Anterior cingulate cortex (tissue), 58 donors: Measurements from ENCODE around the gene MET.

Source experiments
- DNase-seq, 58 donors: peaks; one replicate each; lab custom pipeline; 2025; lab: John Stamatoyannopoulos, UW

MET gene

DNA sequence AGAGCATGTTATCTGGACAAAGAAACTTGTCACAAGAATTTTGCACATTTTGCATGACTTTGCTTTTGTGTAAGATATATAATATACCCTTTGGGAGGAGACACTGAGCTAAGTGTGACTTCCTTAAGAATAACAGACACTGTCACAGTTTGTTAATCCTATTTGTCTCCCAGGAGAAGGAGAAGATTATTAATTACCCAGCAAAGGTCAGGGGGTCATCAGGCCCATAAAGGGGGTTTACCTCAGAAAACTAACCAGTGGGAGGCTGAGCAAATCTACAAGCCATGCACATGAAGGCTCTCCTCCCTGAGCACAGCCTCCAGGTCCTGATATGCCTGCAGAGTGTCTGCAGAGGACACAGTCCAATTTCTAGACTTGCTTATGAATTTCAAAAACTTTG lies 10.1 kb upstream of the MET start:
- no peak for DNase-seq

DNA sequence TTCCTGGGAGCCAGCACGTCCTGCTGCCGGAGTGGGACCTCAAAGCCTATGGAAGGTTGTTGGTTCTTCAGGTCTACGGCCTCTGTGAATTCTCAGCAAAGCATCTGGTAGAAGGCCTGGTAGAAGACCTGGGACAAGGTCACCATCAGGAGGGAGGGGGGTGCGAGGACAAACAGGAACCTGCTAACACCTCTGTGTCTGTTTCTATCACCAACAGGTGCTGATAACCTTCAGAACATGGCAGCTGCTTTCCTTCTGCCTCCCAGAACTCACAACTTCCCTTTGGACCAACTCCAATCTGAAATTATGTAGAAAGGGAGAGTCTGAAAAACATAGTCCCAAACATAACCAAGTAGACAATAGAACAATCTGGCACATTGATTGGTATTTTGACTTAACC lies 8.3 kb upstream of the MET start:
- no peak for DNase-seq

DNA sequence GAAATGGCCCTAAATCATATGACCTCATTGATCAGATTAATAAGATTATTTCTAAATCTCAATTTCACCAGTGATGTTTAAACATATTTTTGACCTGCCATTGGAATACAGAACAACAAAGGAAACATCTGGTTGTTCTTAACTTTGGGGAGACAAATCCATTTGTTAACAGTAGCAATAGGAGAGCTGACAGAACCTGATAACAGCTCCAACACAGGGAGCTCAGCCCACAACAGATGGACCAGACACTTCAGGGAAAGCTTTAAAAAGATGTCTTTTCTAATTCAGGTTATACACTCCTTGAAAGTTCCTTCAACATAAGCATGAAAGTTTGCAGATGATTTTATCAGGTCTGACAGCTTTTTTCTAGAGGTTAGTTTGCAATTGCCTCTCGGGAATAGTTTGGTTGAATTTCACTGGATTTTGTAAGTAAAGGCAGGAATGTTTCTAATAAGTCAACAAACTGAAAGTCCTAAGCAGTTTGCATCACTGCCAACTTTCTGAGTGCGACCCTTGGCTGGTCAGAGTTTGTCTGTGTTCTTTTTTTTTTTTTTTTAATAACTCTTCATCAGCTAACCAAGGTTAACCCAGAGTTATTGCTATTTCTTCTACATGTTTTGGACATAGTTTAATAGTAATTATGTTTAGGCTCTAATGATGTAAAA lies 6.5 kb upstream of the MET start:
- DNase-seq: no peak

DNA sequence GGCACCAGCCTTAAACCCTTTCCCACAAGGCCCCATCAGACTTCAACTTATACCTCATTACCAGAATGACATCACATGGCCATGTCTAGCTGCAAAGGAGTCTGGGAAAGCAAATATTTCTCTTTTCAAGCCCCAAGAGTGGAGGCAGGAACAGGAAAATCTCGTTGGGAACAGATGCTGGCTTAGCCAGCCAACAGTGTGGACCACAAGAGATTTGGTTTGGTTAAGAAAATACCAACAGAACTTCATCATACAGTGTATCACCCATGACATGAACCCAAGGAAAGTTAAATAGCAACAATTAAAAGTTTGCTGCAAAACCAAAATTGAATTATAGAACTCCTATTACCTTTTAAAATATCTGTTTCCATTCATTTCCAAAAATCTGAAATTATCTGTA lies 2.2 kb upstream of the MET start:
- no peak for DNase-seq

DNA sequence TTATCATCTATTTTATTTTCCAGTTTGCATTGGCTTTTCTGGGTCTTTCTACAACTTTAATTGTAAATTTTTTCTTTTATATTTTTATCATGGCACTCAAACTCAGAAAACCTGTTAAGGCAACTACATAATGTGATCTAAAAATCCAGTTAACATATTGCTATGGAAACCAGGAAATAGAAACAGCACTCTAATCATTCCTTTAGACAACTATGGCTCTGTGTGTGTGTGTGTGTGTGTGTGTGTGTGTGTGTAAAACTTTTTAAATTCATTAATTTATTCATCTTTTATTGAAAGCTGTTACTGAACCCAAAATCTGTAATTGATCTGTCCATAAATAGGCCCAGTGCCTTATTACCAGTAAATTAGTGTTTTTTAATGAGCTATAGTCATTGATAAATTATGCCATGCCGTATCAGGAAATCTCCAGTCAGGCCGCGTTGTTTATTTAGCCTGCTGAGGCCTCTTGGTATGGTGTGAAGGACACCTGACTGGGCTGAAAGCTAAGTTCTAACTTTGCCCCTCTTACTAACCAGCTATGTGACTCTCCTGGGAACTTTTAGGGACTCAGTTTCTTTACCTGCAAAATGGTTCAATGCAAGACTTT lies 1.5 kb upstream of the MET start:
- DNase-seq: no peak

DNA sequence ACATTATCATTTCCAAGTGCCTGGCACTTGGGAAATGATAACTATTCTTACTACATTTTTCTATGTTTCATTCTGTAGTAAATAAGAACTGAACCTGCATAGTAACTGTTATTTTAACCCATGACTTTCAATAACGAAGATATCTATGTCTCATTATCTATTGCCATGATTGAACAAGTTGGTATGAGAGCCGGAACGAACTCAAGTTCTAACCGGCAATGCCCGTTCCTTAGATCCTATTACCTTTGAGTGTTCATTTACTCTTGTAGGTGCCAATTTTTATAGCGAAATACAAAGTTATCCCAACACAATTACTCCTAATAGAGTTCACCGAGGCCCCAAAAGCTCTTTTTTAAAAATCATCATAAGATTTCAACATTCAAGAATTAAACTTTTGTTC lies 885 bp upstream of the MET start:
- DNase-seq: no peak

DNA sequence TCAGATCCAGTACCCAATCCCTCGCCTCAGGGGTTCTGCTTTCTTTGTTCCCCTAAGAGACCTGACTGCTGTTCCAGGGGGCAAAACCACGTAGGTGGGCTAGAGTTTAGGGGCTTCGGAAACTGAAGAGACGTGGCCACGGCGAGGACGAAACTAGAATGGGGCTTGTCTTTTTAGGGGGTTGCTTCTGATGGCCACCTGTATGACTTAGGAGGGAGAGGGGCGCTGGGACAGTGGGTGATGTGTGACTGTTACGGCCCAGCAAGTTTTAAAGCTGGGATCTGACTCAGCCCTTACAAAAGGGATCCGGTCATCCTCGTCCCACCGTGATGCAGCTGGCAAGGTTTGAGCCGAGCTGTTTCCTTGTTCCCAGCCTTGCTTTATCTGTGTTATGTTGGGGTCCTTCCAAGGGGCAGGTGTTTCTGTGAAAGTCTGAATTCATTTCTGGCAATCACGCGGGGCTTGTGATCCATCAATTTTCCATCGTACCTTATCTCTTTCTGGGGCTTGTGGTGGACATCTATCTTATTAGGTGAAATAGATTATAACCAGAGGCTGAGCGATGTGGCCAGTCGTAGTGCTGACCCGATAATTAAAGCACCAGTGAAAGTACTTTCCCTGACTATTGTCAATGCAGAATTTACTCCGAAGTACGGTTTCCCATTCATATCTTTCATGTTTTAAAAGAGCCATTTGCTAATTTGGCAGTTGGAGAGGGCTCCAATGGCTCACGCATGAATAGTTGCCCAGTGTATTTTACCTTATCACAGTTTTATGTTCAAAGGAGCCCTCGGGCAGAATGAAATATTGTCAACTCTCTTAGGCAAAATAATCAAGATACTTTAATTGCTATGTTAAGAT lies 830 bp downstream of the MET start:
- DNase-seq: peak in 9 of 58 donors; percentile 1 to 40 (median 5)

DNA sequence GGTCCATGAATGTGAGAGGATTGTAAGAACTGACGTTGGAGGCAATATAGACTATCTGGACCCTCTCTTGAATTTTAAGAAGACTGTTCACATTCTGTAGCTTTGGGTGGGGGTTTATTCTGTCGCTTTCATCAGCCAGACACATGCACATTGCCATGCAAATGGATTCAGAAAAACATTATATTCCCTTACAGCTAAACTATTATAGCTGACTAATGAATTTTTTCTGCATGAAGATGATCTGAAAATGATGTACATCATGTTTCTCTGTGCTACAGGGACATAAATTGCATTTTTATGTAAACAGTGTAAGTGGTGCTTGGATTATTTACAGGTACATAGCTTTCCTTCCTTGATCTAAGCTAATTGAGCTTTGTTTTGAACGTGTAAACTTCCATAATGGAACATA lies 1.5 kb downstream of the MET start:
- DNase-seq: no peak

DNA sequence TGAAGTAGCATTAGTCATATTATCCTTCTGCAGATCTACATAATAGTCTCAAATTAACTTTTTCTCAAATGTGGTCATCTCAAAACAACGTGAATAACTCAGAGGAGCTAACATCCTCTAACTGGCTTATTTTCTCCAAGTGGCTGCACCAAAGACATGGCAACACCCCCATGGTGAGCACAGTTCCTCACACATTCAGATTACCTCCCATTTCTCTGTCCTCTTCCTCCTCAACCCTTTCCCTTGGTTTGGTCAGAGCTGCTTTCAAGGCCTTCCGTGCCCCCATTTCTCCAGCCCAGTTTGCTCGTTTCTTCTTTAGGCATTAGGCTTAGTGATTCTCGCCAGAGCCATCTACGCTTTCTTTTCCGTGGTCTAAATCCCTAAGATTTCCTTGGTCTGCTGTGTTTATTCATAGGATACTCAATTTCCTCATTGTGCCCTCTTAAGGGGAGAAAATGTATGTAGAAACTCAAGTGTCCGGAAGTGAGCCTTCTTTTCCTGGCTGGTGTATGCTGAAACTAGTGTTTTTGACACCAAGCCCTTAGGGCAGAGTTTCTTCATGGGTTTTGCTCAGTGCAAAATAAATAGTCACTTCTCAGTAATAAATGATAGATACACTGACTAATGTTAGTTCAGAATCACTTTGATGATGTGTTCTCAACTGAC lies 2.6 kb downstream of the MET start:
- DNase-seq: no peak

DNA sequence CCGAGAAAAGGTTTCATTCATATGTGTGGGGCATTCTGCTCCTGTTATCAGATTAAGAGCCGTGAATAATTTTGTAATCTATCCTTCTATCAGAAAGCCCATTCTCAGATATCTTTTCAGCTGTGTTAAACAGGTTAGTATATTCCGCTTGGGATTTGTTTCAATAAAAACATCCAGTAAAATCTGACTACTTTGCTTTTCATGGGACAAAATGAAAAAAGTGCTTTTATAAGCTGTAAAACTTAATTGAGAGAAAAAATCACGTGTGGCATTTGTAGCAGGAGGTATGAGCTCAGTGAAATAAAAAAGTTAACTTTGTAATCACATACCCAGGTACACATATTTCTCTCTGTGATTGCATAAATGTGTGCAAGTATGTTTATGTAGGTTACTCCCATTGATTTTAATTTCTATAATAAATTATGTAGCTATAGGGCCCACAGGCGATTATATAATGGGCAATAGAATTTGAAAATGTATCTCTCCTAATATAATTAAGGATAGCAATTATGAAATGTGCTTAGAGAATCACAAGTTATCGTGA lies 3.9 kb downstream of the MET start:
- DNase-seq: no peak

DNA sequence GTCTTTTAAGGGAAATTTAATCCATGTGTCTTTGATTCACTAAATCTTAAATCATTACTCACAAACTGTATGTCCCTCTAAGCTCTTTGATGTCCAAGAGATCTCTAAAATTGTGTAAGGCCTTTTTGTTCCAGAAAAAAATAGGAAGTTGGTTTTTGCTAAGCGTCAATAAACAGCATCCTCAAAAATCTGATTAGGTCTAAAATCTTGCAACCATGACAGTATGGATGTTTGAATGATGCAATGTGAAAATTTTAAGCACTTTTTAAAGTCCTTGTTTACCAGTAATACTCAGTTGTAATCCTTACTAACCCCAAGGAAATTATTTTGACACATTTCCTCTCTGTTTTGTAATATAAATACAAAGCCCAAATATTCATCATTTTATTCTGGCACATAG lies 6.8 kb downstream of the MET start:
- no peak for DNase-seq

DNA sequence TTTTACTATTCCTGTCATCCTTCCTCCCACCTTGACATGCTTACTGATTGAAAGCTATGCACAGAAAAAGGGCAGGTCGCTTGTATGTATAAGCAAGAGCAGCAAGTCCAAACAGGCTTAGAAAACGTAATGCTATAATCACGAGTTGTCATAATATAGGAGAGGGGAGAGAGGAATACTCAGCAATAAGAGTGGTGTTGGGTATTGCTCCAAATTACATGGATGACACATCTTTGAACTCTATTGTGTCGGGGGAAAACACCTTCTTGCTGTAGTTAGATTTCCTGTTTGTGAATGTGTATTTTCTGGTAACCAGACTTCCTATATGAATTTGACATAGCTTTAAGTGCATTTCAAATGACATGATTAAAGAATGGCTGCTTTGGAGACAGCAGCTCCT lies 7.5 kb downstream of the MET start:
- no peak for DNase-seq

DNA sequence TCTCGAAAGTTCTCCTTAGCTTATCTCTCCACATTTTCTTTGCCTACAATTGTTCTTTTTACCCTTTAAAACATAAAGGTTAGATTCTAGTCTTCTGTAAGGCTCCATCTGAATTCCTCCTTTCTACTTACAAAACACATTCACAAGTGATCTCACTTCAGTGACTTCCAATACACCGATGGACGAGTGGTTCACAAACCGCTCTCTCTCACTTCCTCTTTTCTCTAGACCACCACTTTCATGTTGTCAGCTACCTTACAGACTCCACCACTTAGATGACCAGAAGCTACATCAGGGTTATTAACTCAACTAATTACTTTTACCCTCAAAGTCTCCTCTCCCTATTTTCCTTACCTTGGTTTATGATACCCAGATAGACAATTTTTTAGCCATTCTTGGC lies 11.8 kb downstream of the MET start:
- no peak for DNase-seq

DNA sequence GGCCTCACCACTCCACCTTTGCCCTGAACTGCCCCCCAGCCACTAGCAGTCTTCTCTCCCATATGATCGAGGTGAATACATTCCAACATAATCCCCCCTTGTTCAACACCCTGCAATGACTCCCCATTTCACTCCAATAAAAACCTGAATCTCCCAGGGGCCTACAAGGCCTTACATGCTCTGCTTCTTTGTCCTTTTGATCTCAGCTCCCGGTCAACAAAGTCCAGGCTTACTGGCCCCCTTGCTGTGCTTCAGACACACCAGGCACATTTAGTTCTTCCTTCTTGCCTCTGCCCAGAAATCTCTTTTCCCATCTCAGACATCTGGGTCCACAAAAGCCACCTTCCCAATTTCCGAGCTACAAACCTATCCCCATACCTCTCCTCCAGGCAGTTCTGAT lies 14.0 kb downstream of the MET start:
- DNase-seq: no peak

DNA sequence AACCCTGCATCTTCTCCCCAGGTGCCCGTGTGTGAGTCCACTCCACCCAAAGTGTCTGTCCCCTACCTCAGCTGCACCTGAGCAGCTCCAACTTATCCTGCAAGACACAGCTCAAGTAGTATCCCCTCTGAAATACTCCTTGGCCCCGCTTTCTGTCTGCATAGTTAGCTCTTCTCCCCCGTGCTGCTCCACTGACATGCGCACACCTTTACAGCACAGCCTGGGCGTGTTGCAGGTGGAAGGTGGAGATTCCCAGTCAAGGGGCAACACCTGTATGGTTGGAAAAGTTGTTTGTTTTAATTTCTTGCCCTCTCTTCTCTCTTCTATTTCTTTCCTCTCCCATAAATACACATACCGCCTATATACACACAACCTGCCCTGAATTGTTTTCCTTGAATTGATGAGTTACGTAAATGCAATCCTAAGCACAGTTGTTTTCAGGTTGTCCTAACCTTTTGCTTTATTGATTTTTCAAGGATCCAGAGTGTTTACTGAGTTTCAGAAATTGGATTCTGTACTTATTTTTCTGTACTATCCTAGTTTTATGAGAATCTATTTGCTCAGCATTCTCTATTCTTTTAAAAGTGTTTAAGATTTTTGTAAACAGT lies 14.9 kb downstream of the MET start:
- DNase-seq: no peak

DNA sequence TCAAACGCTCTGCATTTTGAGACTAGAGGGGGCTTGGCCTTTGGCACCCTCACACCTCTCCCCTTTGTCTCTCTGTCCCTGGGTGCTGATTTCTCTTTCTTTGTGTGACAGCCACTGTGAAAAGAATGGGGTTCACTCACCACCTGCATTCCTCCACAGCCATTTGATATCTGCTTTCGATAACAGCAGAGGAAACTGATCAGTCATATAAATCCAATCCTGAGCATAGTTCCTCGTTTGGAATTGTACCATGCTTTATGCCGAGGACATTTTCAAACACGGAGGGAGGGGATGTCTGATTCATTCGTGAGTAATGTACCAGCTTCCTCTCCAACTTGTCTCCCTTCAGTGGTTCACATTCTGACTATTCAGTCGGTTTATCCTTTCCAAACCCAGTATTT lies 15.8 kb downstream of the MET start:
- DNase-seq: no peak

DNA sequence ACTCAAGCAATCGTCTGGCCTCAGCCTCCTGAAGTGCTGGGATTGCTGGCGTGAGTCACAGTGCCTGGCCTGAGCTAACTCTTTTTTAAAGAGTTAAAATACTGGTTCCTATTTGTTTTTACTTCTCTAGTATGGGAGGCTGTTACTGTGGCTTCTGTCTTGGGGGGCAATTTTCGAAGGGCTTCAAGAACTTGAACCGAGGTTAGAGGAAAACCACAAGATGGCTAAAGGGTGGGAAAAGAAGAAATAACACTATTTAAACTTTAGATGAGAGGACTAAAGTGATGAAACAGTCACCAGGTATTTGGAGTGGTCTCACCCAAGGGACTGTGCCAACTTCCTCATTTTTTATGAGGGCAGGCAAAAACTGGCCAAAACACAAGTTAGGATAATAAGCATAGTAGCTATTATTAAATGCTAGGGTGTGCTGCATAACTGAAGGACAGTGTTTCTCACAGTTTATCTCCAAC lies 17.8 kb downstream of the MET start:
- no peak for DNase-seq

DNA sequence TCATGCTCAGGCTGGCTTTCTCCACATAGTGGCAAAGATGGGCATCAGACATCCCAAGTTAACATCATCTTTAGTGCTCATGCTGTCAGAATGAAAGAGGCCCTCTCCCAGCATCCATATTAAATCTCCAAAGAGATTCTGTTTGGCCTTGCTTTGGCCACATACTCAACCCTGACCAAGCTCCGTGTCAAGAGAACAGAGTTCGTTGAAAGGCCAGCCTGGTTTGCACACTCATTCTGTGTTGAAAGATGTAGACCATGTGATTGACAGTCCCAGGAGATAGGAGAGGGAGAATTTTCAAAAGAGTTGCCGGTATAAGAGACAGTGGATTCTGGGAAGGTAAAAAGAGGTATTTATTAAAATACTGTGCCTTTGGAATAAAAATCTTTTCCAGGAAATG lies 19.7 kb downstream of the MET start:
- DNase-seq: no peak

DNA sequence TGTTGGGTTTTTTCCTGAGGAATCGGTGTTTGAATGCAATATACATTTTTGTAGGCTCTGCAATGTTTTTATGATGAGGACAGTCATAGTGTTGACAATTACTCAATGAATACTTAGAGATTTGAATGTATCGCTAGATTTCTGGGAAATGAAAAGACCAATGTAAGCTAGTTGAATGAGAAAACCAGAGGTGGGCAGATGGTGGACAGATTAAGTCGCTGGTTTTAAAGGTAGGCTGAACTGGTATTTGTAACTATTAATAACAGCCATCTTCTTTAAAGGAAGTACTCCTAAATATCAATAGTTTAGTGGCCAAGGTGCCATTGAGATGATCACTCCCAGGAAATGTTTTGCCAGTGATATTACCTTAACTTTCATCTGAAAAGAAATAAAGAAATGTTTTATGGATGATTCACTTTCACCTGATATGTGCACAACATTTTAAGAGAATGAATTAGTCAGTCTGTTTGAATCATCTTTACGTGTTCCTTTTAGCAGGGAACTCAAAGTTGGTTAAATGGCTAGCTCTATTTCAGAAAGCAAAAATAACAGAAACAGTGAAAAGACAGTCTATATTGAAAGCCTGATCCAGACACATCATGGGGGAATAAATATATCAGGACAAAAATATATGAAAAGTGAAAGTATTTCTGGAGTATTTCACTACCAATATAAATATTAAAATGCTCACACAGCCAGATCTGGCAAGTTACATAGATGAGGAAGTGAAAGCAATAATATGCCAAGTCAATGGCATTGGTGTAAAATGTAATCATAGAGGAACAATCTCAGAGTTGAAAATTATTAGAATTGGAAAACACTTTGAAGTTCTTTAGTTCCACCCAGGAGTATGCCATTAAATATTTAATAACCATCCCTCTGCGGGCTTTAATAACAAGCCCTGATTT lies 20.7 kb downstream of the MET start:
- no peak for DNase-seq
